ENCODE measurements around the gene ALKBH8. TPM values are rescaled to one million over a fixed set of nuclear protein-coding genes. Genes with fewer than 3 reads are reported as not detected.
A peak's percentile ranks its signal among the peaks of the same experiment; 100 is the strongest.

ALKBH8 gene
- total RNA-seq, 2 experiments from 2014 or later = 6.5 to 7.7 TPM

GRCh38 chr11:107457205-107457557 lies 108.4 kb downstream of the ALKBH8 start:
- Mint-ChIP-seq H3K36me3 (ENCODE audit: low read depth) (peaks cover 49% of the 10 kb centered on the region), H3K9me3 (no peaks in the 10 kb centered on the region), H3K27me3 (peaks cover 1% of the 10 kb centered on the region), H3K4me1 (ENCODE audit: low read depth) (peaks cover 41% of the 10 kb centered on the region), H3K4me3 (peak overlapping the region; percentile 91), H3K27ac (peak overlapping the region; percentile 82)
- Histone ChIP-seq H3K27ac (ENCODE audit: low read depth in 1 of 2, low read length in 2 of 2) (peak overlapping the region; percentile 73 to 79), H3K4me1 (ENCODE audit: insufficient read depth, low read length) (peaks cover 7% of the 10 kb centered on the region), H3K9me3 (ENCODE audit: control insufficient read depth in 1 of 2, insufficient read depth in 1 of 2, low read length in 2 of 2) (no peaks in the 10 kb centered on the region), H3K36me3 (ENCODE audit: insufficient read depth, low read length) (peaks cover 23% of the 10 kb centered on the region), H3K27me3 (ENCODE audit: control insufficient read depth in 1 of 2, insufficient read depth in 2 of 2, low read length in 2 of 2) (no peaks in the 10 kb centered on the region), H3K4me3 (ENCODE audit: low read length) (peak overlapping the region; percentile 92)
- peak in 3 of 14 experiments; percentile 0 to 34 (median 8) for DNase-seq
- no peak for TF ChIP-seq CTCF (IDR thresholded peaks at IDR 0.05)
- ATAC-seq (ENCODE audit: poor library complexity) = peak; percentile 13
- intact Hi-C loops (cut with DNase I, micrococcal nuclease) = loop anchor here (2.0 to 10.0 kb wide), 6 partner anchors 110 to 1382 kb away; partner anchors contain the start of genes AASDHPPT (in 2 of the 2), KBTBD3 (in 2 of the 2), C11orf65 (in 1 of the 2) and DDX10 (in 1 of the 2)
- CTCF ChIA-PET = interaction anchor here (1.7 to 2.4 kb wide), 2 partner anchors 552 to 1380 kb away, joined by 4 to 6 read pairs; partner anchors contain the start of genes AASDHPPT, CUL5 and KBTBD3
- POLR2A ChIA-PET = interaction anchor here (0.8 to 2.0 kb wide), 12 partner anchors 9 to 1397 kb away, joined by 3 to 10 read pairs (median 4); partner anchors contain the start of genes AASDHPPT, ALKBH8, C11orf65 and CUL5

- Mint-ChIP-seq H3K4me3 (no peak overlapping the region), H3K27ac (no peak overlapping the region), H3K4me1 (ENCODE audit: low read depth) (peaks cover 70% of the 10 kb centered on the region), H3K36me3 (ENCODE audit: low read depth) (peaks cover 82% of the 10 kb centered on the region), H3K27me3 (no peaks in the 10 kb centered on the region), H3K9me3 (no peaks in the 10 kb centered on the region)
- ChIA-PET POLR2A (no interaction called here), CTCF (no interaction called here)
- ATAC-seq (ENCODE audit: poor library complexity) = no peak
- TF ChIP-seq CTCF (IDR thresholded peaks at IDR 0.05) = no peak
- DNase-seq = no peak
- no peaks in the 10 kb centered on the region for H3K9me3 ChIP-seq (ENCODE audit: control insufficient read depth in 1 of 2, insufficient read depth in 1 of 2, low read length in 2 of 2)
- H3K4me3 ChIP-seq (ENCODE audit: low read length) = no peak overlapping the region
- H3K27ac ChIP-seq (ENCODE audit: low read depth in 1 of 2, low read length in 2 of 2) = no peak overlapping the region
- intact Hi-C loops (cut with DNase I, micrococcal nuclease) = loop anchor here in 1 of 2 experiments (10.0 kb wide), 3 partner anchors 1011 to 1379 kb away; partner anchors contain the start of genes AASDHPPT, C11orf65, DDX10 and KBTBD3
- H3K4me1 ChIP-seq (ENCODE audit: insufficient read depth, low read length) = peaks cover 7% of the 10 kb centered on the region
- H3K27me3 ChIP-seq (ENCODE audit: control insufficient read depth in 1 of 2, insufficient read depth in 2 of 2, low read length in 2 of 2) = no peaks in the 10 kb centered on the region
- peaks cover 23% of the 10 kb centered on the region for H3K36me3 ChIP-seq (ENCODE audit: insufficient read depth, low read length)
Observed at GRCh38 chr11:107453594-107454286, 111.8 kb downstream of the ALKBH8 start.

Other genes with a start within 250 kb of the ALKBH8 start
- gene CWF19L2, start 107.9 kb downstream of the ALKBH8 start, total RNA-seq = 10 to 100 TPM; 21.2 to 21.8 TPM
- gene ELMOD1, start 25.4 kb upstream of the ALKBH8 start, total RNA-seq = not detected
- not detected for gene SLN, start 146.3 kb upstream of the ALKBH8 start, total RNA-seq

Measured in CD4-positive, alpha-beta T cell (primary cell).